GM19043 (cell line): ENCODE measurements around the gene TRPM6.
A peak's percentile ranks its signal among the peaks of the same experiment; 100 is the strongest.
"Not testable (repeated sequence)": the region's sequence is repeated elsewhere in the genome, so short reads cannot be mapped to it uniquely, and the experiment has no call there.

ENCODE experiments used
- ATAC-seq: cut with Tn5 transposase; IDR thresholded peaks from one replicate; pipeline ENCODE4 v1.9.1; 2021; ENCODE audit warnings: low read depth; ENCODE audit not compliant: unreplicated experiment

The TRPM6 gene

GRCh38 chr9:74887041-74887980, at the start of gene TRPM6:
TRPM6 (minus strand) TSS chr9:74887921; CDS start chr9:74887856, 65 bp downstream.
- peak; percentile 54 for ATAC-seq

GRCh38 chr9:74935008-74935407, 47.3 kb upstream of the TRPM6 start:
- no peak for ATAC-seq

GRCh38 chr9:74921737-74922136, 34.0 kb upstream of the TRPM6 start:
- ATAC-seq = no peak

- ATAC-seq = no peak
These were observed 33.4 kb upstream of the TRPM6 start for GRCh38 chr9:74920944-74921626.

- ATAC-seq = no peak
These were observed 22.3 kb upstream of the TRPM6 start for GRCh38 chr9:74910036-74910435.

GRCh38 chr9:74908665-74909064, 20.9 kb upstream of the TRPM6 start:
- no peak for ATAC-seq

- no peak for ATAC-seq
These were observed 19.4 kb upstream of the TRPM6 start for GRCh38 chr9:74907085-74907484.

GRCh38 chr9:74901001-74901400, 13.3 kb upstream of the TRPM6 start:
- no peak for ATAC-seq

GRCh38 chr9:74888449-74888848, 728 bp upstream of the TRPM6 start:
- not testable (repeated sequence) for ATAC-seq

- no peak for ATAC-seq
These were observed 255 bp upstream of the TRPM6 start for GRCh38 chr9:74887981-74888370.

GRCh38 chr9:74876382-74876949, 11.3 kb downstream of the TRPM6 start:
- ATAC-seq = no peak

GRCh38 chr9:74875656-74876055, 12.1 kb downstream of the TRPM6 start:
- ATAC-seq = no peak

GRCh38 chr9:74874220-74874619, 13.5 kb downstream of the TRPM6 start:
- ATAC-seq = no peak

- ATAC-seq = no peak
These were observed 15.0 kb downstream of the TRPM6 start for GRCh38 chr9:74872619-74873233.

- no peak for ATAC-seq
These were observed 20.2 kb downstream of the TRPM6 start for GRCh38 chr9:74867483-74867882.

GRCh38 chr9:74865177-74865576, 22.5 kb downstream of the TRPM6 start:
- ATAC-seq = no peak

- no peak for ATAC-seq
These were observed 25.8 kb downstream of the TRPM6 start for GRCh38 chr9:74861773-74862474.

GRCh38 chr9:74861071-74861470, 26.6 kb downstream of the TRPM6 start:
- ATAC-seq = no peak

- not testable (repeated sequence) for ATAC-seq
These were observed 27.5 kb downstream of the TRPM6 start for GRCh38 chr9:74860247-74860646.

GRCh38 chr9:74859786-74860185, 27.9 kb downstream of the TRPM6 start:
- ATAC-seq = no peak
